Retinal pigment epithelial cell (primary cell): ENCODE results near the gene HECTD4.

Experiments
- DNase-seq: peaks from one replicate; pipeline ENCODE4 v3.0.0-alpha.2; 2010; ENCODE audit warnings: low read depth
- H3K4me3 ChIP-seq: 2 replicates; pipeline ENCODE4 v1.5.1; 2011; ENCODE audit warnings: mild to moderate bottlenecking, low read length, control low read depth, moderate library complexity
- CTCF ChIP-seq: conservative IDR thresholded peaks from 2 replicates; pipeline ENCODE4 v1.5.1; 2011; ENCODE audit warnings: low read depth, low read length, control low read depth, inconsistent platforms

Gene HECTD4

GRCh38 chr12:112179341-112179740 is 202.9 kb downstream of the HECTD4 start:
- DNase-seq, result no peak
- H3K4me3 ChIP-seq, result no peak overlapping the region
- no peak for TF ChIP-seq CTCF

- TF ChIP-seq CTCF, result no peak
Measured at GRCh38 chr12:112178796-112179195, 203.4 kb downstream of the HECTD4 start.

GRCh38 chr12:112176321-112177010 is 205.8 kb downstream of the HECTD4 start:
- TF ChIP-seq CTCF, result no peak
- H3K4me3 ChIP-seq, result no peak overlapping the region
- no peak for DNase-seq

More at GRCh38 chr12:112178796-112179195, 203.4 kb downstream of the HECTD4 start:
- DNase-seq, result no peak
- H3K4me3 ChIP-seq, result no peak overlapping the region

- H3K4me3 ChIP-seq, result no peak overlapping the region
- no peak for TF ChIP-seq CTCF
- no peak for DNase-seq
Measured at GRCh38 chr12:112175361-112176155, 206.7 kb downstream of the HECTD4 start.

GRCh38 chr12:112172556-112173324 is 209.5 kb downstream of the HECTD4 start:
- no peak for TF ChIP-seq CTCF
- H3K4me3 ChIP-seq, result no peak overlapping the region
- DNase-seq, result no peak

- H3K4me3 ChIP-seq, result no peak overlapping the region
- TF ChIP-seq CTCF, result no peak
- DNase-seq, result no peak
Measured at GRCh38 chr12:112170971-112171596, 211.1 kb downstream of the HECTD4 start.
